Measurements from ENCODE around the gene SYPL2.
A peak's percentile ranks its signal among the peaks of the same experiment; 100 is the strongest.
"Not testable (repeated sequence)": the region's sequence is repeated elsewhere in the genome, so short reads cannot be mapped to it uniquely, and the experiment has no call there.

Gene SYPL2

GRCh38 chr1:109472779-109473178, 6.4 kb downstream of the SYPL2 start:
- DNase-seq (ENCODE audit: low spot score): no peak

- DNase-seq (ENCODE audit: low spot score): not testable (repeated sequence)
Observed at GRCh38 chr1:109473284-109474057, 7.1 kb downstream of the SYPL2 start.

- no peak for DNase-seq (ENCODE audit: low spot score)
Observed at GRCh38 chr1:109474697-109475096, 8.4 kb downstream of the SYPL2 start.

GRCh38 chr1:109475261-109475660, 8.9 kb downstream of the SYPL2 start:
- DNase-seq (ENCODE audit: low spot score): no peak

GRCh38 chr1:109476825-109477224, 10.5 kb downstream of the SYPL2 start:
- no peak for DNase-seq (ENCODE audit: low spot score)

GRCh38 chr1:109477821-109478220, 11.5 kb downstream of the SYPL2 start:
- no peak for DNase-seq (ENCODE audit: low spot score)

GRCh38 chr1:109478806-109479205, 12.5 kb downstream of the SYPL2 start:
- peak; percentile 39 for DNase-seq (ENCODE audit: low spot score)

GRCh38 chr1:109479311-109479710, 13.0 kb downstream of the SYPL2 start:
- DNase-seq (ENCODE audit: low spot score): no peak

GRCh38 chr1:109479901-109480300, 13.6 kb downstream of the SYPL2 start:
- no peak for DNase-seq (ENCODE audit: low spot score)

GRCh38 chr1:109481646-109482045, 15.3 kb downstream of the SYPL2 start:
- DNase-seq (ENCODE audit: low spot score): no peak

GRCh38 chr1:109482242-109482641, 15.9 kb downstream of the SYPL2 start:
- DNase-seq (ENCODE audit: low spot score): no peak

GRCh38 chr1:109482791-109483671, 16.7 kb downstream of the SYPL2 start:
- DNase-seq (ENCODE audit: low spot score): peak; percentile 51

- peak; percentile 96 for DNase-seq (ENCODE audit: low spot score)
Observed at GRCh38 chr1:109483672-109484518, 17.5 kb downstream of the SYPL2 start, which contains the start of gene ATXN7L2. ATXN7L2 (plus strand) TSS chr1:109483905; CDS start chr1:109483954, 49 bp downstream.

GRCh38 chr1:109484519-109484975, 18.2 kb downstream of the SYPL2 start:
- DNase-seq (ENCODE audit: low spot score): no peak

GRCh38 chr1:109485001-109485400, 18.7 kb downstream of the SYPL2 start:
- DNase-seq (ENCODE audit: low spot score): no peak

GRCh38 chr1:109487261-109487660, 20.9 kb downstream of the SYPL2 start:
- DNase-seq (ENCODE audit: low spot score): no peak

- DNase-seq (ENCODE audit: low spot score): no peak
Observed at GRCh38 chr1:109488201-109488600, 21.9 kb downstream of the SYPL2 start.

- no peak for DNase-seq (ENCODE audit: low spot score)
Observed at GRCh38 chr1:109488696-109489095, 22.4 kb downstream of the SYPL2 start.

GRCh38 chr1:109490029-109490933, 23.9 kb downstream of the SYPL2 start:
- DNase-seq (ENCODE audit: low spot score): peak; percentile 81

GRCh38 chr1:109490934-109491302, 24.6 kb downstream of the SYPL2 start:
- no peak for DNase-seq (ENCODE audit: low spot score)

- no peak for DNase-seq (ENCODE audit: low spot score)
Observed at GRCh38 chr1:109491372-109491771, 25.0 kb downstream of the SYPL2 start.
